A673 (cell line): Measurements from ENCODE around the gene MAGEF1. TPM values are rescaled to one million over a fixed set of nuclear protein-coding genes. Genes with fewer than 3 reads are reported as not detected.

Experiments used
- BruUV-seq: library from RNA; stranded (reverse); fragments of 400-500 nt; replicated peaks from 2 replicates; lab custom pipeline; 2021; lab: Mats Ljungman, UMichigan
- CTCF ChIA-PET: fragments of 300-600 bp; sonication (Branson Sonifier 250); formaldehyde crosslinking; loops from one replicate; lab custom pipeline; 2022; ENCODE audit warnings: antibody characterized with exemption; lab: Charles Lee
- POLR2A ChIA-PET: fragments of 300-600 bp; sonication (Branson Sonifier 250); formaldehyde crosslinking; loops from one replicate; lab custom pipeline; 2022; ENCODE audit warnings: antibody characterized with exemption; ENCODE audit not compliant: low non-redundant PET; lab: Charles Lee
- DNase-seq: peaks from one replicate; pipeline ENCODE4 v3.0.0-alpha.2; 2015; ENCODE audit warnings: low spot score
- H3K27ac ChIP-seq: fragments of 200-600 bp; sonication (generic); 2 replicates; pipeline ENCODE4 v1.5.1; 2016; ENCODE audit warnings: mixed run types, low read depth, mild to moderate bottlenecking, mixed read lengths, antibody characterized with exemption, low read length; ENCODE audit not compliant: poor library complexity, severe bottlenecking
- H3K27me3 ChIP-seq: fragments of 200-600 bp; sonication (generic); replicated peaks from 2 replicates; pipeline ENCODE4 v1.6.1; 2017; ENCODE audit warnings: mixed run types, low read depth, mild to moderate bottlenecking, mixed read lengths, antibody characterized with exemption, low read length; ENCODE audit not compliant: insufficient read depth, poor library complexity
- H3K36me3 ChIP-seq: fragments of 200-600 bp; sonication (generic); 2 replicates; pipeline ENCODE4 v1.6.1; 2016; ENCODE audit warnings: mixed run types, mild to moderate bottlenecking, mixed read lengths, antibody characterized with exemption, low read length; ENCODE audit not compliant: insufficient read depth, poor library complexity, severe bottlenecking
- H3K4me1 ChIP-seq: fragments of 200-600 bp; sonication (generic); 2 replicates; pipeline ENCODE4 v1.6.1; 2017; ENCODE audit warnings: mixed run types, mild to moderate bottlenecking, mixed read lengths, antibody characterized with exemption, low read length; ENCODE audit not compliant: insufficient read depth, poor library complexity, severe bottlenecking
- H3K4me3 ChIP-seq: fragments of 200-600 bp; sonication (generic); 2 replicates; pipeline ENCODE4 v1.5.1; 2016; ENCODE audit warnings: low read depth, mixed run types, mild to moderate bottlenecking, mixed read lengths, low read length; ENCODE audit not compliant: poor library complexity, severe bottlenecking
- H3K9me3 ChIP-seq: fragments of 200-600 bp; sonication (generic); 2 replicates; pipeline ENCODE4 v1.6.1; 2016; ENCODE audit warnings: mixed run types, low read depth, mild to moderate bottlenecking, mixed read lengths, antibody characterized with exemption, low read length; ENCODE audit not compliant: poor library complexity, severe bottlenecking
- CTCF ChIP-seq: fragments of 300-800, 200-600 bp; sonication (generic); conservative IDR thresholded peaks from 2 replicates; pipeline ENCODE4 v1.5.1; 2017; ENCODE audit warnings: low read depth, mild to moderate bottlenecking, antibody characterized with exemption, low read length, moderate library complexity, mixed read lengths
- EZH2 ChIP-seq: fragments of 200-600 bp; sonication (generic); IDR thresholded peaks from 2 replicates; pipeline ENCODE4 v1.6.1; 2017; ENCODE audit warnings: borderline replicate concordance, low read depth, mild to moderate bottlenecking, mixed read lengths, antibody characterized with exemption, low read length; ENCODE audit not compliant: poor library complexity, severe bottlenecking
- intact Hi-C: fragments of 100-400 bp; cut with micrococcal nuclease; formaldehyde crosslinking; loops from one replicate; pipeline ENCODE4 v1.10.0; 2022; ENCODE audit not compliant: unreplicated experiment
- total RNA-seq: library from RNA; stranded (reverse); gene quantifications from 2 replicates; pipeline ENCODE4 v1.2.3, GENCODE V29; 2021

MAGEF1 gene
- total RNA-seq, 1 experiment from 2014 or later = 47.6 TPM

GRCh38 chr3:184687363-184688015 lies 24.4 kb downstream of the MAGEF1 start:
- Histone ChIP-seq H3K36me3 (no peaks in the 10 kb centered on the region), H3K4me1 (no peaks in the 10 kb centered on the region), H3K27ac (no peak overlapping the region), H3K27me3 (no peaks in the 10 kb centered on the region), H3K4me3 (no peak overlapping the region), H3K9me3 (no peaks in the 10 kb centered on the region)
- no peak for TF ChIP-seq CTCF
- no TSS peak for BruUV-seq
- ChIA-PET POLR2A (interaction anchor here (0.6 kb wide), 1 partner anchor 213 kb away, joined by 3 read pairs; no protein-coding TSS in a partner anchor), CTCF (no interaction called here)
- intact Hi-C loops = no loop called here
- DNase-seq = no peak

GRCh38 chr3:184685646-184686045 lies 26.2 kb downstream of the MAGEF1 start:
- Histone ChIP-seq H3K9me3 (no peaks in the 10 kb centered on the region), H3K4me1 (no peaks in the 10 kb centered on the region), H3K27me3 (no peaks in the 10 kb centered on the region), H3K36me3 (no peaks in the 10 kb centered on the region), H3K27ac (no peak overlapping the region), H3K4me3 (no peak overlapping the region)
- no TSS peak for BruUV-seq
- POLR2A ChIA-PET = no interaction called here
- intact Hi-C loops = no loop called here
- TF ChIP-seq CTCF = no peak
- no peak for TF ChIP-seq EZH2
- DNase-seq = no peak
- CTCF ChIA-PET = no interaction called here

GRCh38 chr3:184685055-184685454 lies 26.8 kb downstream of the MAGEF1 start:
- intact Hi-C loops = no loop called here
- Histone ChIP-seq H3K27me3 (no peaks in the 10 kb centered on the region), H3K4me3 (no peak overlapping the region), H3K9me3 (no peaks in the 10 kb centered on the region), H3K27ac (no peak overlapping the region), H3K4me1 (no peaks in the 10 kb centered on the region), H3K36me3 (no peaks in the 10 kb centered on the region)
- TF ChIP-seq EZH2 (no peak), CTCF (no peak)
- DNase-seq = no peak
- BruUV-seq = no TSS peak
- CTCF ChIA-PET = no interaction called here
- POLR2A ChIA-PET = no interaction called here
